HG03521 (cell line): ENCODE results near the gene RPL37A.
"Not testable (repeated sequence)": the region's sequence is repeated elsewhere in the genome, so short reads cannot be mapped to it uniquely, and the experiment has no call there.

Experiments
- ATAC-seq: cut with Tn5 transposase; IDR thresholded peaks from one replicate; pipeline ENCODE4 v1.9.1; 2021; ENCODE audit warnings: mild to moderate bottlenecking, moderate library complexity; ENCODE audit not compliant: unreplicated experiment

Gene RPL37A

GRCh38 chr2:216516730-216517350, 18.2 kb downstream of the RPL37A start:
- no peak for ATAC-seq

GRCh38 chr2:216517447-216518225, 19.0 kb downstream of the RPL37A start:
- no peak for ATAC-seq

DNA sequence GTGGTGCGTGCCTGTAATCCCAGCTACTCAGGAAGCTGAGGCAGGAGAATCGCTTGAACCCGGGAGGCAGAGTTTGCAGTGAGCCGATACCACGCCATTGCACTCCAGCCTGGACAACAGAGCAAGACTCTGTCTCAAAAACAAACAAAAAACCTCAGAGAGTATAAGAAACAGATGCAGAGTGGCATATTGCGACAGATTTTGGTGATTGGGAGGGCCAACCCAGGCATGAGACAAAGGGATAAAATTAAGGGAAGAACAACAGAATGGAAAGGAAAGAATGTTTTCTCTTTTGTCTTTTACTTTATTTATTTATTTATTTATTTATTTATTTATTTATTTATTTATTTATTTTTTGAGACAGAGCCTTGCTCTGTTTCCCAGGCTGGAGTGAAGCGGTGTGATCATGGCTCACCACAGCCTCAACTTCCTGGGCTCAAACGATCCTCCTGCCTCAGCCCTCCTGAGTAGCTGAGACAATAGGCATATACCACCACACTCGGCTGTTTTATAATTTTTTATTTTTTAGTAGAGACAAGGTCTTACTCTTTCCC, 20.0 kb downstream of the RPL37A start:
- not testable (repeated sequence) for ATAC-seq

DNA sequence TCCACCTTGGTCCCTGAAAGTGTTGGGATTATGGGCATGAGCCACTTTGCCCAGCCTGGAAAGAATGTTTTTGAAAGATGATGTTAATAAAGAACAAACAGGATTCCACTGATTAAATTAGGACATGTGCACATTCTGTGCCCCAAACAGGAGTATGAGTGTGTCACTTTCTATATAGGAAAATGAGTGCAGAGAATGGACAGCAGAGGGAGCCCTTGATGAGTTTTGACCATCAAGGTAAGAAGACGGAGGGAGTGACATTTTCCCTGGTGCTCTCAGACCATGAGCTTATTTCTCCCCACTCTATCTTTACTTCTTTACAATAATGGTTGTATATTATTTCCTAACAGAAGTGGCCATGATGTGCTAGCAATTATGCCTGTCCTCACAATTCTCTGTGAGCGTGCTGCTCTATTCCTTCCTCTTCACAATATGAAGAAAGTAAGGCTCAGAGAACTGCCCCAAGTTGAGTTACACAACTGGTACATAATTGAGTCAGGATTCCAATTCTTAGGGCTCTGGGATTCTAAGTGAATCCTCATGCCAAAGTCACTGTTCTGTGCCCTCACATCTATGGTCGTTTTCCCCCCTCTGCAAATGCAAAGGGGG, 20.6 kb downstream of the RPL37A start:
- ATAC-seq = peak; percentile 62

- no peak for ATAC-seq
Observed at GRCh38 chr2:216520112-216520511, 21.5 kb downstream of the RPL37A start.

DNA sequence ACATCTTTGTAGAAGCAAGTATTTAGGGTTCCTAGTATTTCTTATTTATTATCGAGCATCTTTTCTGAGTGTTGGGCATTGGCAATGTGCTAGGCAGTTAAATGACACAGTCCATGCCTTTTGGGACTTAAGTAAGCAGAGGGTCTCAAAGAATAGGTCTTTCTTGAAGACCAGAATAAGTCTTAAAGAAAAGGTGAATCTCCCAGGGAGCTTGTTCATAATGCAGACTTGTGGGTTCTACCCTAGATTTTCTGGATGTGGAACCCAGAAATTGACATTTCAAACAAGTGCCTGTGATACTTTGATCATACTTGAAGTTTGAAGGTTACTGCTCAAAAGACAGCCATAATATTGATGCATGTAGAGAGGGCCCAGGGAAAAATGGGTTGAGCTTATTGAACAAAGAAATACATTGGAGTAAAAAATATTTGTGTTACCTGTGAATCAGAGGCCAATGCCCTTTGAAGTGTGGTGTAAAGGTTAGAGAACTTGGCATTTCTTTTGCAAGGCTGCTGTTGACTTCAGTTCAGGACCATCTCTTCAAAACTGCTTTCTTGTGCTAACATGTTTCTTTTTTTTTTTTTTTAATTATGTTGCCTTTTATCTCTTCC, 24.4 kb downstream of the RPL37A start:
- ATAC-seq = no peak

DNA sequence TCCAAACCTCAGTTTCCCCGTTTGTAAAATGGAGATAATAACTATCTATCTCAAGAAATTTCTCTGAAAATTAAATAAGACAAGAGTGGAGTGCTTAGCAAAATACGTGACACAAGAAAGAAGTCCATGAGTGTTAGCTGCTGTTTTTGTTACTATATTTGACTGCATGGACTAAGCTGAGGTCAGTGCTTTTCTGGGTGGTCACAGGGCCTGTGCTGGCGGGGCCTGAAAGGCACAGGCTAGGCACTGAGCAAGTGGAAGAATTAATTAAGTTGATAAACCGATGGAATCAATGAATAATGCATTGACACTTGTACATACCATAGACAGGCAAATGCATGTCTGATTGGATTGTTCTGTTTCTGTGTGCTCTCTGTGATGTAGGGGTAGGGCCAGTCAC, 27.3 kb downstream of the RPL37A start:
- no peak for ATAC-seq

- no peak for ATAC-seq
Observed at GRCh38 chr2:216526939-216527338, 28.3 kb downstream of the RPL37A start.

GRCh38 chr2:216527600-216527999, 29.0 kb downstream of the RPL37A start:
- no peak for ATAC-seq

- no peak for ATAC-seq
Observed at GRCh38 chr2:216532562-216532961, 33.9 kb downstream of the RPL37A start.

- ATAC-seq = no peak
Observed at GRCh38 chr2:216533609-216534008, 35.0 kb downstream of the RPL37A start.

GRCh38 chr2:216534809-216535208, 36.2 kb downstream of the RPL37A start:
- no peak for ATAC-seq

GRCh38 chr2:216535454-216535995, 36.9 kb downstream of the RPL37A start:
- ATAC-seq = no peak

GRCh38 chr2:216536734-216537210, 38.1 kb downstream of the RPL37A start:
- no peak for ATAC-seq

DNA sequence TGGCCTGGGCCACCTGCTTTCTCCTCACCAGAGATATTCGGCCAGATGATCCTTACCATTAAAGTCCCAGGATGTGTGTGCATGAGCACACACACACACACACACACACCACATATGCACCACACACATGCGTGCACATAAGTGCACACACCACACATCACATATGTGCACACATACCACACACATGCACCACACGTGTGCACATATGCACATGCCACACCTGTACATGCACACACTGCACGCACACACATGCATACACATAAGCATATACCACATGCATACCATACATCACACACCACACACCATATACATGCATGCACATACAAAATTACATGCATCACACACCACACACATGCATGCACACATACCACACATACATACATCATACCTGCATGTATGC, 38.7 kb downstream of the RPL37A start:
- no peak for ATAC-seq

DNA sequence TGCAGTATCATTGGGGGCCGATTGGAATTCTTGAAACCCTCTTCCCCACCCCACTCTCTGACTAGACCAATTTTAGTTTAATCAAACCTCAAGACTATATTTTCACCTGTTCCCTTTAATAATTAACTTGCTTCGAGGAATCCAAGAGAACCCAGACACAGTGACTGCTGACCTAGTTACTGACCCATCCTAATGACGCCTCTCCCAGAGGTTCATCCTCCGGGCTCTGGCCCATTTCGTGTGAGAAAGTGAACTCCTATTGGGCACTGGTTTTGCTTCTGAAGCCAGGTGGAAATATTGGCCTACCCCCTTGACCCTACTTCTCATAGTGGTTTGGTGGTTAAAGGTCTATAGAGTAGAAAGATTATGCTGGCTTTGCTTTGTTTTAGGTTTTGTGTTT, 39.9 kb downstream of the RPL37A start:
- ATAC-seq = no peak

DNA sequence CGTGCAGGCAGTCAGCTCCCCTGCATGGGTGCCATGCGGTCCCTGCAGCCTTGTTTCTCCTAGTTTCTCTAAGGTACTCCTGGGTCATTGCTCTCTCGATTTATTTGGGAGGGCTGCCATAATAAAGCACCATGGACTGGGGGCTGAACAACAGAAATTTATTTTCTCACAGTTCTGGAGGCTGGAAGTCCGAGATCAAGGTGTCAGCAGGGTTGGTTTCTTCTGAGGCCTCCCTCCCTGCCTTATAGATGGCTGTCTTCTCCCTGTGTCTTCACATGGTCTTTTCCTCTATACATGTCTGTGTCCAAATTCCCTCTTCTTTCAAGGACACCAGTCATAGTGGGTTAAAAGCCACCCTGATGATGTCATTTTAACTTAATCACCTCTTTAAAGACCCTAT, 40.5 kb downstream of the RPL37A start:
- no peak for ATAC-seq

GRCh38 chr2:216539791-216540241, 41.2 kb downstream of the RPL37A start:
- ATAC-seq = peak; percentile 48

GRCh38 chr2:216540920-216541319, 42.3 kb downstream of the RPL37A start:
- ATAC-seq = no peak

DNA sequence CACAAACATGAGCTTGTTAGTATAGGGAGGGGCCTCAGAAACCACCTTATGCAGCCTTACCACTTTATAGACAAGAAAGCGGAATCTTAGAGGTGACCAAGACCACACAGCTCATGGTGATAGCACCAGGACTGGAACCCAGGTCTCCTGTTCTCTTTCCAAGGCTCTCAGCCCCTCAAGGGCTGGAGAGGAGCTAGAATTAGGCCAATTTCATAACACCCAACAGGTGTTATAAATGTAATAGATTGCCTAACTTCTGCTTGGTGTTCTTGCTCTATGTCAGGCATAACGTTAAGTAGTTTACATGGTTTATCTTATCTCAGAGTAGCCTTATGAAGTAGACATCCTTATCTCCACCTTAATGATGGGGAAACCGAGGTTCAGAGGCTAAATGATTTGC, 42.9 kb downstream of the RPL37A start:
- ATAC-seq = no peak

- ATAC-seq = no peak
Observed at GRCh38 chr2:216545359-216545758, 46.7 kb downstream of the RPL37A start.
